GM23338 (cell line): ENCODE data around the gene DMKN. TPM values are rescaled to one million over a fixed set of nuclear protein-coding genes. Genes with fewer than 3 reads are reported as not detected.

Source experiments
- ATAC-seq: fragments of 200-7000 bp; cut with Tn5 transposase; 3 replicates; pipeline ENCODE4 v1.9.1; 2020
- DNase-seq: peaks from one replicate; pipeline ENCODE4 v3.0.0-alpha.2; 2015; ENCODE audit warnings: low spot score
- H2AFZ ChIP-seq: fragments of 200-600 bp; sonication (generic); 2 replicates; pipeline ENCODE4 v1.8.0; 2016; ENCODE audit warnings: antibody characterized with exemption, mild to moderate bottlenecking, moderate library complexity
- H3F3A ChIP-seq: fragments of 200-600 bp; sonication (generic); replicated peaks from 2 replicates; pipeline ENCODE4 v1.8.0; 2017; ENCODE audit warnings: antibody characterized with exemption, mixed run types, low read depth
- H3K27ac ChIP-seq: fragments of 200-600 bp; sonication (generic); 2 replicates; pipeline ENCODE4 v1.6.1; 2016; ENCODE audit warnings: low read depth
- H3K27me3 ChIP-seq: fragments of 200-600 bp; sonication (generic); 2 replicates; pipeline ENCODE4 v1.8.0; 2016; ENCODE audit warnings: mild to moderate bottlenecking, mixed run types, moderate library complexity; ENCODE audit not compliant: insufficient read depth
- H3K36me3 ChIP-seq: fragments of 200-600 bp; sonication (generic); 2 replicates; pipeline ENCODE4 v1.8.0; 2016; ENCODE audit warnings: mild to moderate bottlenecking; ENCODE audit not compliant: insufficient read depth
- H3K4me1 ChIP-seq: fragments of 200-600 bp; sonication (generic); 2 replicates; pipeline ENCODE4 v1.8.0; 2016; ENCODE audit warnings: mild to moderate bottlenecking, moderate library complexity; ENCODE audit not compliant: insufficient read depth
- H3K4me2 ChIP-seq: fragments of 200-600 bp; sonication (generic); 2 replicates; pipeline ENCODE4 v1.7.1; 2017; ENCODE audit warnings: mixed run types
- H3K4me3 ChIP-seq: fragments of 200-600 bp; sonication (generic); 2 replicates; pipeline ENCODE4 v1.6.1; 2016; ENCODE audit warnings: mixed run types
- H3K79me2 ChIP-seq: fragments of 200-600 bp; sonication (generic); replicated peaks from 2 replicates; pipeline ENCODE4 v1.8.0; 2017; ENCODE audit warnings: mild to moderate bottlenecking; ENCODE audit not compliant: insufficient read depth
- H3K9me2 ChIP-seq: fragments of 200-600 bp; sonication (generic); 2 replicates; pipeline ENCODE4 v1.8.0; 2017; ENCODE audit not compliant: insufficient read depth
- H4K20me1 ChIP-seq: fragments of 200-600 bp; sonication (generic); replicated peaks from 2 replicates; pipeline ENCODE4 v1.8.0; 2017; ENCODE audit warnings: mild to moderate bottlenecking; ENCODE audit not compliant: insufficient read depth
- H3K27ac Mint-ChIP-seq: 2 replicates; pipeline ENCODE4 v1.8.0; 2020; ENCODE audit warnings: inconsistent platforms, mild to moderate bottlenecking, moderate library complexity, mixed read lengths
- H3K27me3 Mint-ChIP-seq: 3 replicates; pipeline ENCODE4 v1.8.0; 2022; ENCODE audit warnings: low read depth, mild to moderate bottlenecking, moderate library complexity, mixed read lengths, inconsistent platforms; ENCODE audit not compliant: insufficient read depth, poor library complexity
- H3K36me3 Mint-ChIP-seq: 3 replicates; pipeline ENCODE4 v1.8.0; 2021; ENCODE audit warnings: low read depth, mild to moderate bottlenecking, inconsistent platforms, moderate library complexity, mixed read lengths
- H3K4me1 Mint-ChIP-seq: 3 replicates; pipeline ENCODE4 v1.8.0; 2020; ENCODE audit warnings: mild to moderate bottlenecking, inconsistent platforms, mixed read lengths
- H3K4me3 Mint-ChIP-seq: 3 replicates; pipeline ENCODE4 v1.8.0; 2021; ENCODE audit warnings: moderate library complexity, mild to moderate bottlenecking, inconsistent platforms, mixed read lengths
- H3K9me3 Mint-ChIP-seq: 3 replicates; pipeline ENCODE4 v1.8.0; 2020; ENCODE audit warnings: moderate library complexity, mild to moderate bottlenecking, inconsistent platforms, mixed read lengths
- CREB1 ChIP-seq: fragments of 250-450 bp; sonication (Bioruptor Pico); IDR thresholded peaks from 2 replicates; pipeline ENCODE4 v1.5.0; 2020; ENCODE audit warnings: low read depth, mild to moderate bottlenecking, moderate library complexity
- CTCF ChIP-seq, 2 experiments: fragments of 200-600 bp in 1 of 2; sonication (generic) in 1 of 2; conservative IDR thresholded peaks; 2 replicates each; pipeline versions ENCODE4 v1.5.1 to v1.6.1; 2016 to 2017; ENCODE audit warnings: antibody characterized with exemption in 2 of 2, low read depth in 2 of 2, mild to moderate bottlenecking in 2 of 2, moderate library complexity in 1 of 2
- ETS1 ChIP-seq: IDR thresholded peaks from 2 replicates; pipeline ENCODE4 v1.6.1; 2016; ENCODE audit warnings: antibody characterized with exemption
- JUNB ChIP-seq: IDR thresholded peaks from one replicate; pipeline ENCODE4 v1.6.1; 2016; ENCODE audit warnings: antibody characterized with exemption; ENCODE audit not compliant: unreplicated experiment
- POLR2AphosphoS5 ChIP-seq: IDR thresholded peaks from 2 replicates; pipeline ENCODE4 v1.6.1; 2016; ENCODE audit warnings: antibody characterized with exemption, low read depth
- STAT1 ChIP-seq: IDR thresholded peaks from one replicate; pipeline ENCODE4 v1.6.1; 2016; ENCODE audit warnings: antibody characterized with exemption; ENCODE audit not compliant: unreplicated experiment
- ZNF331 ChIP-seq: fragments of 250-450 bp; sonication (Bioruptor Pico); IDR thresholded peaks from 2 replicates; pipeline ENCODE4 v1.5.0; 2020; ENCODE audit warnings: low read depth, mild to moderate bottlenecking, moderate library complexity
- polyA plus RNA-seq: library from polyadenylated mRNA; unstranded; fragments of >200 nt; fragmentation: Nextera tagmentation; extraction: Ambion mirVana; gene quantifications from 2 replicates; pipeline ENCODE4 v1.2.1, GENCODE V29; 2016
- total RNA-seq: library from RNA; depleted of rRNA; stranded (reverse); fragments of >200 nt; shearing (Covaris generic); gene quantifications from 2 replicates; pipeline ENCODE4 v1.2.3, GENCODE V29; 2014
- TF ChIP-seq, protein P1 (sequence below): fragments of 250-450 bp; sonication (Bioruptor Pico); IDR thresholded peaks from 2 replicates; pipeline ENCODE4 v1.5.0; 2020; ENCODE audit warnings: mild to moderate bottlenecking, moderate library complexity
- TF ChIP-seq, protein P2 (sequence below): IDR thresholded peaks from one replicate; pipeline ENCODE4 v1.6.1; 2018; ENCODE audit warnings: antibody characterized with exemption; ENCODE audit not compliant: unreplicated experiment

DMKN gene
- total and polyA plus RNA-seq, 2 experiments from 2014 or later = 259 to 569 TPM

- no peak for ATAC-seq
- no peak overlapping the region for H3K4me3 Mint-ChIP-seq
- Histone ChIP-seq H3K9me2 (no peaks in the 10 kb centered on the region), H2AFZ (no peak overlapping the region), H3K27ac (no peak overlapping the region), H3K4me3 (no peak overlapping the region), H3K4me1 (peaks cover 21% of the 10 kb centered on the region), H3F3A (no peaks in the 10 kb centered on the region), H3K36me3 (no peaks in the 10 kb centered on the region), H3K79me2 (no peaks in the 10 kb centered on the region), H3K4me2 (no peak overlapping the region), H3K27me3 (no peaks in the 10 kb centered on the region), H4K20me1 (no peaks in the 10 kb centered on the region)
- no peak for DNase-seq
- H3K27me3 Mint-ChIP-seq = peaks cover 14% of the 10 kb centered on the region
- no peaks in the 10 kb centered on the region; the same call in 2 of the 3 replicates for H3K9me3 Mint-ChIP-seq
- H3K4me1 Mint-ChIP-seq = peaks cover 27% of the 10 kb centered on the region
- no peak overlapping the region for H3K27ac Mint-ChIP-seq
- H3K36me3 Mint-ChIP-seq = no peaks in the 10 kb centered on the region
- TF ChIP-seq ZNF331 (CRISPR knock-in tag) (no peak), STAT1 (no peak)
Measured at GRCh38 chr19:35518313-35518712, 4.9 kb upstream of the DMKN start.

DNA sequence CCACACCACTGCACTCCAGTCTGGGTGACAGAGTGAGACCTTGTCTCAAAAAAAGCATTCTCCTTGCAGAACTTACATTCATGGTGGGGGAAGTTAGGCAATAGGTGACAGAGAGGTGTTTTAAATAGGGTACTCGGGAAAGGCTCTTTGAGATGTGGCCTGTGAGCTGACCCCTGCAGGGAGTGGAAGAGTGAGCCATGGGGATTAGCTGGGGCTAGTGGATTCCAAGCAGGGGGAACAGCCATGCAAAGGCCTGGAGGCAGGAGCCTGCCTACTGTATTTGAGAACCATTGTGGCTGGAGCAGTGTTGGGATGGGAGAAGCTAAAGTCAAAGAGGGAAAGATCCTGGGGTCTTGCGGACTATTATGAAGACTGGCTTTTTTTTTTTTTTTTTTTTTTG, 3.9 kb upstream of the DMKN start:
- Histone ChIP-seq H3K27me3 (no peaks in the 10 kb centered on the region), H3K4me1 (peaks cover 24% of the 10 kb centered on the region), H3K36me3 (no peaks in the 10 kb centered on the region), H3K4me2 (no peak overlapping the region), H4K20me1 (no peaks in the 10 kb centered on the region), H3K4me3 (no peak overlapping the region), H3K9me2 (no peaks in the 10 kb centered on the region), H3F3A (no peaks in the 10 kb centered on the region), H3K27ac (no peak overlapping the region), H3K79me2 (no peaks in the 10 kb centered on the region), H2AFZ (no peak overlapping the region)
- Mint-ChIP-seq H3K27me3 (peaks cover 8% of the 10 kb centered on the region), H3K27ac (no peak overlapping the region), H3K4me1 (peaks cover 25% of the 10 kb centered on the region), H3K4me3 (no peak overlapping the region), H3K36me3 (no peaks in the 10 kb centered on the region), H3K9me3 (no peaks in the 10 kb centered on the region; the same call in 2 of the 3 replicates)
- ATAC-seq = no peak
- no peak for DNase-seq
- TF ChIP-seq CREB1 (CRISPR knock-in tag) (no peak), CTCF (conservative IDR thresholded peaks at IDR 0.05; ENCODE audit: low read depth in 2 of 2) (no peak), STAT1 (no peak), JUNB (no peak), POLR2AphosphoS5 (no peak), ZNF331 (CRISPR knock-in tag) (no peak), ETS1 (no peak)
- TF ChIP-seq, protein P1, sequence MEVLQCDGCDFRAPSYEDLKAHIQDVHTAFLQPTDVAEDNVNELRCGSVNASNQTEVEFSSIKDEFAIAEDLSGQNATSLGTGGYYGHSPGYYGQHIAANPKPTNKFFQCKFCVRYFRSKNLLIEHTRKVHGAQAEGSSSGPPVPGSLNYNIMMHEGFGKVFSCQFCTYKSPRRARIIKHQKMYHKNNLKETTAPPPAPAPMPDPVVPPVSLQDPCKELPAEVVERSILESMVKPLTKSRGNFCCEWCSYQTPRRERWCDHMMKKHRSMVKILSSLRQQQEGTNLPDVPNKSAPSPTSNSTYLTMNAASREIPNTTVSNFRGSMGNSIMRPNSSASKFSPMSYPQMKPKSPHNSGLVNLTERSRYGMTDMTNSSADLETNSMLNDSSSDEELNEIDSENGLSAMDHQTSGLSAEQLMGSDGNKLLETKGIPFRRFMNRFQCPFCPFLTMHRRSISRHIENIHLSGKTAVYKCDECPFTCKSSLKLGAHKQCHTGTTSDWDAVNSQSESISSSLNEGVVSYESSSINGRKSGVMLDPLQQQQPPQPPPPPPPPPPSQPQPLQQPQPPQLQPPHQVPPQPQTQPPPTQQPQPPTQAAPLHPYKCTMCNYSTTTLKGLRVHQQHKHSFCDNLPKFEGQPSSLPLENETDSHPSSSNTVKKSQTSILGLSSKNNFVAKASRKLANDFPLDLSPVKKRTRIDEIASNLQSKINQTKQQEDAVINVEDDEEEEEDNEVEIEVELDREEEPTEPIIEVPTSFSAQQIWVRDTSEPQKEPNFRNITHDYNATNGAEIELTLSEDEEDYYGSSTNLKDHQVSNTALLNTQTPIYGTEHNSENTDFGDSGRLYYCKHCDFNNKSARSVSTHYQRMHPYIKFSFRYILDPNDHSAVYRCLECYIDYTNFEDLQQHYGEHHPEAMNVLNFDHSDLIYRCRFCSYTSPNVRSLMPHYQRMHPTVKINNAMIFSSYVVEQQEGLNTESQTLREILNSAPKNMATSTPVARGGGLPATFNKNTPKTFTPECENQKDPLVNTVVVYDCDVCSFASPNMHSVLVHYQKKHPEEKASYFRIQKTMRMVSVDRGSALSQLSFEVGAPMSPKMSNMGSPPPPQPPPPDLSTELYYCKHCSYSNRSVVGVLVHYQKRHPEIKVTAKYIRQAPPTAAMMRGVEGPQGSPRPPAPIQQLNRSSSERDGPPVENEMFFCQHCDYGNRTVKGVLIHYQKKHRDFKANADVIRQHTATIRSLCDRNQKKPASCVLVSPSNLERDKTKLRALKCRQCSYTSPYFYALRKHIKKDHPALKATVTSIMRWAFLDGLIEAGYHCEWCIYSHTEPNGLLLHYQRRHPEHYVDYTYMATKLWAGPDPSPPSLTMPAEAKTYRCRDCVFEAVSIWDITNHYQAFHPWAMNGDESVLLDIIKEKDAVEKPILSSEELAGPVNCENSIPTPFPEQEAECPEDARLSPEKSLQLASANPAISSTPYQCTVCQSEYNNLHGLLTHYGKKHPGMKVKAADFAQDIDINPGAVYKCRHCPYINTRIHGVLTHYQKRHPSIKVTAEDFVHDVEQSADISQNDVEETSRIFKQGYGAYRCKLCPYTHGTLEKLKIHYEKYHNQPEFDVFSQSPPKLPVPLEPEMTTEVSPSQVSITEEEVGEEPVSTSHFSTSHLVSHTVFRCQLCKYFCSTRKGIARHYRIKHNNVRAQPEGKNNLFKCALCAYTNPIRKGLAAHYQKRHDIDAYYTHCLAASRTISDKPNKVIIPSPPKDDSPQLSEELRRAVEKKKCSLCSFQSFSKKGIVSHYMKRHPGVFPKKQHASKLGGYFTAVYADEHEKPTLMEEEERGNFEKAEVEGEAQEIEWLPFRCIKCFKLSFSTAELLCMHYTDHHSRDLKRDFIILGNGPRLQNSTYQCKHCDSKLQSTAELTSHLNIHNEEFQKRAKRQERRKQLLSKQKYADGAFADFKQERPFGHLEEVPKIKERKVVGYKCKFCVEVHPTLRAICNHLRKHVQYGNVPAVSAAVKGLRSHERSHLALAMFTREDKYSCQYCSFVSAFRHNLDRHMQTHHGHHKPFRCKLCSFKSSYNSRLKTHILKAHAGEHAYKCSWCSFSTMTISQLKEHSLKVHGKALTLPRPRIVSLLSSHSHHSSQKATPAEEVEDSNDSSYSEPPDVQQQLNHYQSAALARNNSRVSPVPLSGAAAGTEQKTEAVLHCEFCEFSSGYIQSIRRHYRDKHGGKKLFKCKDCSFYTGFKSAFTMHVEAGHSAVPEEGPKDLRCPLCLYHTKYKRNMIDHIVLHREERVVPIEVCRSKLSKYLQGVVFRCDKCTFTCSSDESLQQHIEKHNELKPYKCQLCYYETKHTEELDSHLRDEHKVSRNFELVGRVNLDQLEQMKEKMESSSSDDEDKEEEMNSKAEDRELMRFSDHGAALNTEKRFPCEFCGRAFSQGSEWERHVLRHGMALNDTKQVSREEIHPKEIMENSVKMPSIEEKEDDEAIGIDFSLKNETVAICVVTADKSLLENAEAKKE (CRISPR knock-in tag) = no peak
- TF ChIP-seq, protein P2, sequence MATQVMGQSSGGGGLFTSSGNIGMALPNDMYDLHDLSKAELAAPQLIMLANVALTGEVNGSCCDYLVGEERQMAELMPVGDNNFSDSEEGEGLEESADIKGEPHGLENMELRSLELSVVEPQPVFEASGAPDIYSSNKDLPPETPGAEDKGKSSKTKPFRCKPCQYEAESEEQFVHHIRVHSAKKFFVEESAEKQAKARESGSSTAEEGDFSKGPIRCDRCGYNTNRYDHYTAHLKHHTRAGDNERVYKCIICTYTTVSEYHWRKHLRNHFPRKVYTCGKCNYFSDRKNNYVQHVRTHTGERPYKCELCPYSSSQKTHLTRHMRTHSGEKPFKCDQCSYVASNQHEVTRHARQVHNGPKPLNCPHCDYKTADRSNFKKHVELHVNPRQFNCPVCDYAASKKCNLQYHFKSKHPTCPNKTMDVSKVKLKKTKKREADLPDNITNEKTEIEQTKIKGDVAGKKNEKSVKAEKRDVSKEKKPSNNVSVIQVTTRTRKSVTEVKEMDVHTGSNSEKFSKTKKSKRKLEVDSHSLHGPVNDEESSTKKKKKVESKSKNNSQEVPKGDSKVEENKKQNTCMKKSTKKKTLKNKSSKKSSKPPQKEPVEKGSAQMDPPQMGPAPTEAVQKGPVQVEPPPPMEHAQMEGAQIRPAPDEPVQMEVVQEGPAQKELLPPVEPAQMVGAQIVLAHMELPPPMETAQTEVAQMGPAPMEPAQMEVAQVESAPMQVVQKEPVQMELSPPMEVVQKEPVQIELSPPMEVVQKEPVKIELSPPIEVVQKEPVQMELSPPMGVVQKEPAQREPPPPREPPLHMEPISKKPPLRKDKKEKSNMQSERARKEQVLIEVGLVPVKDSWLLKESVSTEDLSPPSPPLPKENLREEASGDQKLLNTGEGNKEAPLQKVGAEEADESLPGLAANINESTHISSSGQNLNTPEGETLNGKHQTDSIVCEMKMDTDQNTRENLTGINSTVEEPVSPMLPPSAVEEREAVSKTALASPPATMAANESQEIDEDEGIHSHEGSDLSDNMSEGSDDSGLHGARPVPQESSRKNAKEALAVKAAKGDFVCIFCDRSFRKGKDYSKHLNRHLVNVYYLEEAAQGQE = no peak
